Dedifferentiated amniotic fluid mesenchymal stem cell (primary cell): ENCODE results near the gene PDGFC.

ENCODE experiments used
- DNase-seq: peaks from one replicate; pipeline ENCODE4 v3.0.0-alpha.2; 2016; ENCODE audit errors: extremely low spot score

The PDGFC gene

GRCh38 chr4:156746111-156746510, 225.5 kb downstream of the PDGFC start:
- no peak for DNase-seq

GRCh38 chr4:156738766-156739165, 232.8 kb downstream of the PDGFC start:
- DNase-seq: no peak

GRCh38 chr4:156734965-156735895, 236.4 kb downstream of the PDGFC start:
- no peak for DNase-seq

- DNase-seq: no peak
These were observed 238.0 kb downstream of the PDGFC start for GRCh38 chr4:156733582-156733981.

- no peak for DNase-seq
These were observed 239.0 kb downstream of the PDGFC start for GRCh38 chr4:156732634-156733033.

GRCh38 chr4:156729416-156729815, 242.2 kb downstream of the PDGFC start:
- DNase-seq: no peak

- no peak for DNase-seq
These were observed 246.3 kb downstream of the PDGFC start for GRCh38 chr4:156725257-156725656.

- no peak for DNase-seq
These were observed 247.5 kb downstream of the PDGFC start for GRCh38 chr4:156723951-156724668.

GRCh38 chr4:156718226-156718625, 253.4 kb downstream of the PDGFC start:
- DNase-seq: no peak

- DNase-seq: no peak
These were observed 260.4 kb downstream of the PDGFC start for GRCh38 chr4:156711193-156711590.
